Liver (tissue), 9 donors: ENCODE measurements around the gene PCDHA3. TPM values are rescaled to one million over a fixed set of nuclear protein-coding genes. Genes with fewer than 3 reads are reported as not detected.

Experiments used
- DNase-seq: peaks from one replicate; pipeline ENCODE4 v3.0.0-alpha.2; 2017; ENCODE audit warnings: low spot score
- H3K27ac ChIP-seq, 2 donors: one replicate each; pipeline ENCODE4 v1.7.0; 2013; ENCODE audit warnings: inconsistent platforms in 2 of 2, low read length in 2 of 2, control low read depth in 1 of 2, low read depth in 1 of 2, mild to moderate bottlenecking in 1 of 2
- H3K27me3 ChIP-seq, 4 donors: one replicate each; pipeline versions ENCODE4 v1.6.1 to v1.7.0; 2013; ENCODE audit warnings: low read length in 3 of 4, inconsistent platforms in 1 of 4, mild to moderate bottlenecking in 1 of 4, moderate library complexity in 1 of 4; ENCODE audit not compliant: control insufficient read depth in 4 of 4, insufficient read depth in 4 of 4
- H3K36me3 ChIP-seq, 4 donors: one replicate each; pipeline versions ENCODE4 v1.6.1 to v1.7.0; 2013; ENCODE audit warnings: low read length in 3 of 4, mild to moderate bottlenecking in 3 of 4, low read depth in 1 of 4, moderate library complexity in 1 of 4; ENCODE audit not compliant: control insufficient read depth in 4 of 4, insufficient read depth in 3 of 4
- H3K4me1 ChIP-seq, 4 donors: one replicate each; pipeline versions ENCODE4 v1.6.1 to v1.7.0; 2013; ENCODE audit warnings: low read length in 3 of 4, mild to moderate bottlenecking in 3 of 4, moderate library complexity in 1 of 4; ENCODE audit not compliant: control insufficient read depth in 4 of 4, insufficient read depth in 4 of 4
- H3K4me3 ChIP-seq, 3 donors: one replicate each; pipeline versions ENCODE4 v1.6.1 to v1.7.0; 2013; ENCODE audit warnings: low read length in 3 of 3, control low read depth in 1 of 3, low read depth in 1 of 3, mild to moderate bottlenecking in 1 of 3
- H3K9ac ChIP-seq, 2 donors: one replicate each; pipeline ENCODE4 v1.7.0; 2013; ENCODE audit warnings: low read length in 2 of 2, mild to moderate bottlenecking in 2 of 2, moderate library complexity in 2 of 2, control low read depth in 1 of 2, low read depth in 1 of 2
- H3K9me3 ChIP-seq, 4 donors: one replicate each; pipeline versions ENCODE4 v1.6.1 to v1.7.0; 2013; ENCODE audit warnings: low read length in 3 of 4; ENCODE audit not compliant: control insufficient read depth in 4 of 4
- ATF3 ChIP-seq: IDR thresholded peaks from 2 replicates; pipeline ENCODE4 v1.6.1; 2016; ENCODE audit warnings: antibody characterized with exemption
- CTCF ChIP-seq: fragments of 150-350 bp; IDR thresholded peaks from 2 replicates; pipeline ENCODE4 v1.5.1; 2017; ENCODE audit warnings: improper control_type of control experiment, low read depth, low read length; ENCODE audit not compliant: missing input control
- EGR1 ChIP-seq, 2 donors: IDR thresholded peaks; 2 replicates each; pipeline ENCODE4 v1.6.1; 2016 to 2018; ENCODE audit warnings: antibody characterized with exemption in 2 of 2, low read depth in 2 of 2
- FOXA1 ChIP-seq: IDR thresholded peaks from 2 replicates; pipeline ENCODE4 v1.6.1; 2016; ENCODE audit warnings: antibody characterized with exemption
- GABPA ChIP-seq, 2 donors: IDR thresholded peaks in 1 of 2; conservative IDR thresholded peaks in 1 of 2; 2 replicates each; pipeline ENCODE4 v1.6.1; 2016; ENCODE audit warnings: antibody characterized with exemption in 2 of 2, mild to moderate bottlenecking in 1 of 2, moderate library complexity in 1 of 2
- HNF4A ChIP-seq, 2 donors: conservative IDR thresholded peaks; 2 replicates each; pipeline ENCODE4 v1.6.1; 2016; ENCODE audit warnings: antibody characterized with exemption in 2 of 2, mild to moderate bottlenecking in 2 of 2
- HNF4G ChIP-seq: IDR thresholded peaks from 2 replicates; pipeline ENCODE4 v1.6.1; 2016; ENCODE audit warnings: antibody characterized with exemption
- MAX ChIP-seq: IDR thresholded peaks from 2 replicates; pipeline ENCODE4 v1.6.1; 2016; ENCODE audit warnings: antibody characterized with exemption
- RAD21 ChIP-seq, 2 donors: IDR thresholded peaks; 2 replicates each; pipeline ENCODE4 v1.6.1; 2016; ENCODE audit warnings: antibody characterized with exemption in 2 of 2, mild to moderate bottlenecking in 2 of 2
- REST ChIP-seq: IDR thresholded peaks from 2 replicates; pipeline ENCODE4 v1.6.1; 2016; ENCODE audit warnings: antibody characterized with exemption, mild to moderate bottlenecking
- RXRA ChIP-seq, 2 donors: IDR thresholded peaks; 2 replicates each; pipeline ENCODE4 v1.6.1; 2017 to 2018; ENCODE audit warnings: antibody characterized with exemption in 2 of 2, mild to moderate bottlenecking in 1 of 2
- SP1 ChIP-seq: IDR thresholded peaks from 2 replicates; pipeline ENCODE4 v1.6.1; 2018; ENCODE audit warnings: antibody characterized with exemption, mild to moderate bottlenecking
- TAF1 ChIP-seq: conservative IDR thresholded peaks from 2 replicates; pipeline ENCODE4 v1.6.1; 2016; ENCODE audit warnings: antibody characterized with exemption, mild to moderate bottlenecking
- YY1 ChIP-seq: IDR thresholded peaks from 2 replicates; pipeline ENCODE4 v1.6.1; 2016; ENCODE audit warnings: antibody characterized with exemption, mild to moderate bottlenecking
- ZBTB33 ChIP-seq: IDR thresholded peaks from 2 replicates; pipeline ENCODE4 v1.6.1; 2016; ENCODE audit warnings: antibody characterized with exemption
- whole genome bisulfite sequencing: extraction: QIAGEN DNeasy Blood & Tissue Kit; methylation state at CpG from one replicate; pipeline ENCODE4 v1.1.7; 2013; 5-methylcytosine and 5-hydroxymethylcytosine counted together
- polyA plus RNA-seq, 2 donors: library from polyadenylated mRNA; stranded (reverse) in 1 of 2; unstranded in 1 of 2; fragments of 200-250 nt in 1 of 2; fragments of >200 nt in 1 of 2; fragmentation: Nextera tagmentation in 1 of 2; extraction: Ambion mirVana in 1 of 2; gene quantifications; one replicate each; pipeline versions ENCODE4 v1.2.1 to v1.2.3, GENCODE V29; 2013 to 2015
- total RNA-seq, 2 donors: library from RNA; depleted of rRNA; stranded (reverse); fragments of >200 nt; gene quantifications; one replicate each; pipeline ENCODE4 v1.2.3, GENCODE V29; 2014
- donor health status: healthy.
- donor health status: healthy.
- donor health status: healthy.
- donor health status: healthy.
- donor health status: healthy.

The PCDHA3 gene
- total and polyA plus RNA-seq, 4 donors = 0.05 TPM; not detected in 3

- H3K9me3 ChIP-seq = peaks cover 16 to 43% (median 23%) of the 10 kb centered on the region in 4 donors
- no peaks in the 10 kb centered on the region for H3K4me1 ChIP-seq
- H3K9ac ChIP-seq = no peak within 1 kb of the TSS
- TF ChIP-seq RAD21 (IDR thresholded peaks at IDR 0.05) = no peak
- no peak for TF ChIP-seq HNF4A (conservative IDR thresholded peaks at IDR 0.05)
- TF ChIP-seq GABPA (IDR thresholded peaks at IDR 0.05 in 1 of 2, conservative IDR thresholded peaks at IDR 0.05 in 1 of 2) = no peak
- no peak for TF ChIP-seq FOXA1
- TF ChIP-seq TAF1 = no peak
- no peak for TF ChIP-seq ATF3
- no peak for TF ChIP-seq CTCF
- no peak for TF ChIP-seq RXRA (IDR thresholded peaks at IDR 0.05)
- no peak for TF ChIP-seq ZBTB33
- no peak for TF ChIP-seq HNF4G
- TF ChIP-seq SP1 = no peak
- no peak for TF ChIP-seq YY1
- TF ChIP-seq REST = no peak
- no peak for TF ChIP-seq EGR1 (IDR thresholded peaks at IDR 0.05; ENCODE audit: low read depth in 2 of 2)
- peaks cover 0 to 5% (median 2%) of the 10 kb centered on the region in 4 donors for H3K27me3 ChIP-seq
- 21% methylated on average over 27 of the region's 27 CpGs for WGBS
- no peak within 1 kb of the TSS for H3K4me3 ChIP-seq
- no peak within 1 kb of the TSS for H3K27ac ChIP-seq
- no peaks in the 10 kb centered on the region for H3K36me3 ChIP-seq
- no peak for DNase-seq
Observed at GRCh38 chr5:140827704-140828361, 27.0 kb downstream of the PCDHA3 start, which contains the start of gene PCDHA6. Gene PCDHA6 (plus strand): TSS chr5:140827960. CDS start chr5:140828092, 132 bp downstream.

GRCh38 chr5:140828362-140828737, 27.5 kb downstream of the PCDHA3 start:
- peaks cover 0 to 5% (median 2%) of the 10 kb centered on the region in 4 donors for H3K27me3 ChIP-seq
- no peak overlapping the region for H3K4me3 ChIP-seq
- no peak overlapping the region for H3K27ac ChIP-seq
- H3K9me3 ChIP-seq = peaks cover 16 to 38% (median 21%) of the 10 kb centered on the region in 4 donors
- no peak for DNase-seq
- no peak overlapping the region for H3K9ac ChIP-seq
- H3K36me3 ChIP-seq = no peaks in the 10 kb centered on the region
- WGBS = 22% methylated on average over 18 of the region's 18 CpGs
- H3K4me1 ChIP-seq = no peaks in the 10 kb centered on the region
- TF ChIP-seq MAX (no peak), GABPA (IDR thresholded peaks at IDR 0.05 in 1 of 2, conservative IDR thresholded peaks at IDR 0.05 in 1 of 2) (no peak), YY1 (no peak), TAF1 (no peak), ATF3 (no peak), CTCF (no peak), ZBTB33 (no peak), RXRA (IDR thresholded peaks at IDR 0.05) (no peak), FOXA1 (no peak), SP1 (no peak), RAD21 (IDR thresholded peaks at IDR 0.05) (no peak)
